Suprapubic skin (tissue), 4 donors: Measurements from ENCODE around the gene MAJIN. TPM values are rescaled to one million over a fixed set of nuclear protein-coding genes. Genes with fewer than 3 reads are reported as not detected.

Source experiments
- DNase-seq, 2 donors: peaks; one replicate each; pipeline ENCODE4 v3.0.0-alpha.2; 2019; ENCODE audit warnings: low spot score in 2 of 2
- H3K27ac ChIP-seq: fragments of 200-600 bp; sonication (generic); one replicate; pipeline ENCODE4 v1.5.1; 2019
- H3K27me3 ChIP-seq: fragments of 200-600 bp; sonication (generic); one replicate; pipeline ENCODE4 v1.5.1; 2019
- H3K36me3 ChIP-seq: fragments of 200-600 bp; sonication (generic); one replicate; pipeline ENCODE4 v1.5.1; 2019
- H3K4me1 ChIP-seq: fragments of 200-600 bp; sonication (generic); one replicate; pipeline ENCODE4 v1.5.1; 2019
- H3K4me3 ChIP-seq: fragments of 200-600 bp; sonication (generic); one replicate; pipeline ENCODE4 v1.5.1; 2019; ENCODE audit warnings: mild to moderate bottlenecking
- H3K9me3 ChIP-seq: fragments of 200-600 bp; sonication (generic); one replicate; pipeline ENCODE4 v1.5.1; 2019
- EP300 ChIP-seq: sonication (generic); formaldehyde crosslinking; IDR thresholded peaks from one replicate; pipeline ENCODE4 v1.6.1; 2017; ENCODE audit warnings: antibody characterized with exemption
- POLR2A ChIP-seq, 2 donors: fragments of 450-650 bp; IDR thresholded peaks; one replicate each; pipeline ENCODE4 v1.6.1; 2017; ENCODE audit warnings: antibody characterized with exemption in 2 of 2, mild to moderate bottlenecking in 2 of 2, moderate library complexity in 2 of 2
- POLR2AphosphoS5 ChIP-seq, 3 donors: sonication (generic); formaldehyde crosslinking; IDR thresholded peaks; one replicate each; pipeline ENCODE4 v1.6.1; 2017; ENCODE audit warnings: antibody characterized with exemption in 3 of 3
- WGBS: methylation state at CpG from one replicate; pipeline ENCODE4 v1.1.5; 2018; 5-methylcytosine and 5-hydroxymethylcytosine counted together
- total RNA-seq, 4 donors: library from RNA; depleted of rRNA; stranded (reverse); fragments of >200 nt; gene quantifications; one replicate each; pipeline ENCODE4 v1.1.0, GENCODE V29; 2016
- TF ChIP-seq, protein P1 (sequence below), 2 donors: fragments of 200-600 bp in 1 of 2; fragments of 450-650 bp in 1 of 2; sonication (generic) in 1 of 2; IDR thresholded peaks; one replicate each; pipeline ENCODE4 v1.5.1; 2016 to 2019; ENCODE audit warnings: antibody characterized with exemption in 2 of 2, mild to moderate bottlenecking in 1 of 2, moderate library complexity in 1 of 2

MAJIN gene
- total RNA-seq, 4 donors from 2014 or later, result not detected

GRCh38 chr11:64959498-64959897, 12.4 kb downstream of the MAJIN start:
- no peak overlapping the region for H3K27ac ChIP-seq
- no peaks in the 10 kb centered on the region for H3K36me3 ChIP-seq
- TF ChIP-seq POLR2AphosphoS5 (IDR thresholded peaks at IDR 0.05) (no peak), EP300 (no peak), POLR2A (IDR thresholded peaks at IDR 0.05) (no peak)
- TF ChIP-seq, protein P1, sequence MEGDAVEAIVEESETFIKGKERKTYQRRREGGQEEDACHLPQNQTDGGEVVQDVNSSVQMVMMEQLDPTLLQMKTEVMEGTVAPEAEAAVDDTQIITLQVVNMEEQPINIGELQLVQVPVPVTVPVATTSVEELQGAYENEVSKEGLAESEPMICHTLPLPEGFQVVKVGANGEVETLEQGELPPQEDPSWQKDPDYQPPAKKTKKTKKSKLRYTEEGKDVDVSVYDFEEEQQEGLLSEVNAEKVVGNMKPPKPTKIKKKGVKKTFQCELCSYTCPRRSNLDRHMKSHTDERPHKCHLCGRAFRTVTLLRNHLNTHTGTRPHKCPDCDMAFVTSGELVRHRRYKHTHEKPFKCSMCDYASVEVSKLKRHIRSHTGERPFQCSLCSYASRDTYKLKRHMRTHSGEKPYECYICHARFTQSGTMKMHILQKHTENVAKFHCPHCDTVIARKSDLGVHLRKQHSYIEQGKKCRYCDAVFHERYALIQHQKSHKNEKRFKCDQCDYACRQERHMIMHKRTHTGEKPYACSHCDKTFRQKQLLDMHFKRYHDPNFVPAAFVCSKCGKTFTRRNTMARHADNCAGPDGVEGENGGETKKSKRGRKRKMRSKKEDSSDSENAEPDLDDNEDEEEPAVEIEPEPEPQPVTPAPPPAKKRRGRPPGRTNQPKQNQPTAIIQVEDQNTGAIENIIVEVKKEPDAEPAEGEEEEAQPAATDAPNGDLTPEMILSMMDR (IDR thresholded peaks at IDR 0.05), result no peak
- peaks cover 3% of the 10 kb centered on the region for H3K4me1 ChIP-seq
- H3K27me3 ChIP-seq, result no peaks in the 10 kb centered on the region
- 43% methylated on average over 3 of the region's 3 CpGs for WGBS
- no peak for DNase-seq
- no peaks in the 10 kb centered on the region for H3K9me3 ChIP-seq
- no peak overlapping the region for H3K4me3 ChIP-seq

GRCh38 chr11:64954201-64954600, 17.7 kb downstream of the MAJIN start:
- no peak for DNase-seq
- no peaks in the 10 kb centered on the region for H3K4me1 ChIP-seq
- TF ChIP-seq EP300 (no peak), POLR2AphosphoS5 (IDR thresholded peaks at IDR 0.05) (no peak), POLR2A (IDR thresholded peaks at IDR 0.05) (no peak)
- TF ChIP-seq, protein P1 (IDR thresholded peaks at IDR 0.05), result no peak
- no peaks in the 10 kb centered on the region for H3K9me3 ChIP-seq
- 52% methylated on average over 5 of the region's 5 CpGs for WGBS
- no peaks in the 10 kb centered on the region for H3K36me3 ChIP-seq
- peaks cover 2% of the 10 kb centered on the region for H3K27me3 ChIP-seq
- H3K27ac ChIP-seq, result no peak overlapping the region
- no peak overlapping the region for H3K4me3 ChIP-seq

- TF ChIP-seq POLR2A (IDR thresholded peaks at IDR 0.05) (no peak), EP300 (no peak), POLR2AphosphoS5 (IDR thresholded peaks at IDR 0.05) (no peak)
- TF ChIP-seq, protein P1 (IDR thresholded peaks at IDR 0.05), result no peak
- WGBS, result 73% methylated on average over 4 of the region's 4 CpGs
- H3K36me3 ChIP-seq, result no peaks in the 10 kb centered on the region
- no peaks in the 10 kb centered on the region for H3K9me3 ChIP-seq
- no peak overlapping the region for H3K4me3 ChIP-seq
- no peak overlapping the region for H3K27ac ChIP-seq
- H3K27me3 ChIP-seq, result peaks cover 2% of the 10 kb centered on the region
- no peak for DNase-seq
- no peaks in the 10 kb centered on the region for H3K4me1 ChIP-seq
Observed at GRCh38 chr11:64951529-64951928, 20.4 kb downstream of the MAJIN start.

- WGBS, result 61% methylated on average over 5 of the region's 5 CpGs
- Histone ChIP-seq H3K4me3 (no peak overlapping the region), H3K27me3 (no peaks in the 10 kb centered on the region), H3K9me3 (no peaks in the 10 kb centered on the region), H3K36me3 (no peaks in the 10 kb centered on the region), H3K4me1 (no peaks in the 10 kb centered on the region), H3K27ac (no peak overlapping the region)
- no peak for DNase-seq
- TF ChIP-seq, protein P1 (IDR thresholded peaks at IDR 0.05), result no peak
Observed at GRCh38 chr11:64947208-64947814, 24.6 kb downstream of the MAJIN start.

DNA sequence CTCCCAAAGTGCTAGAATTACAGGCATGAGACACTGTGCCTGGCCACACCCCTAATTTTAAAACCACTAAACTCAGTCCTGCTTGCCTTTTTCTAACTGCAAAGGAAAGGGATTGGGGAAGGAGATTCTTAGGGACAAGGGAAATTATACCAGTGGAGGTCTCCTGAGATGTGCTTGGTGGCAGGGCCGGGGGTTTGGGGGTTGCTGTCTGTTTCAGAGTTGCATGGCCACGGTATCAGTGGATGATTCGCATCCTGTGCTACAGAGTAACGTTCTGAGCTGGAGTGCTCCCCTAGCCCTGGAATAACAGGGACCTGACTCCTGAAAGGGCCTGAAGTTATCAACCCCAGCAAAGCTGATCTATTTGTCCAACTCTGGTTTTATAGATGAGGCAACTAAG, 35.4 kb downstream of the MAJIN start:
- Histone ChIP-seq H3K4me1 (peaks cover 10% of the 10 kb centered on the region), H3K27me3 (no peaks in the 10 kb centered on the region), H3K9me3 (no peaks in the 10 kb centered on the region), H3K4me3 (no peak overlapping the region), H3K27ac (no peak overlapping the region), H3K36me3 (peaks cover 24% of the 10 kb centered on the region)
- DNase-seq, result no peak
- TF ChIP-seq POLR2AphosphoS5 (IDR thresholded peaks at IDR 0.05) (no peak), POLR2A (IDR thresholded peaks at IDR 0.05) (no peak), EP300 (no peak)
- TF ChIP-seq, protein P1 (IDR thresholded peaks at IDR 0.05), result no peak
- 79% methylated on average over 4 of the region's 4 CpGs for WGBS
